IPS-18a (cell line): Measurements from ENCODE around the gene AKIP1.

Experiments used
- H3K27ac ChIP-seq: one replicate; pipeline ENCODE4 v1.5.1; 2013; ENCODE audit warnings: low read length
- H3K27me3 ChIP-seq: one replicate; pipeline ENCODE4 v1.6.1; 2013; ENCODE audit warnings: mild to moderate bottlenecking, low read length; ENCODE audit not compliant: control insufficient read depth, insufficient read depth
- H3K36me3 ChIP-seq: one replicate; pipeline ENCODE4 v1.6.1; 2013; ENCODE audit warnings: low read depth, low read length; ENCODE audit not compliant: control insufficient read depth
- H3K4me1 ChIP-seq: one replicate; pipeline ENCODE4 v1.6.1; 2013; ENCODE audit warnings: low read depth, low read length; ENCODE audit not compliant: control insufficient read depth
- H3K4me3 ChIP-seq: one replicate; pipeline ENCODE4 v1.5.1; 2013; ENCODE audit warnings: low read length
- H3K9ac ChIP-seq: one replicate; pipeline ENCODE4 v1.6.1; 2013; ENCODE audit warnings: mild to moderate bottlenecking, low read length, moderate library complexity
- H3K9me3 ChIP-seq: one replicate; pipeline ENCODE4 v1.6.1; 2013; ENCODE audit warnings: low read depth, low read length; ENCODE audit not compliant: control insufficient read depth

AKIP1 gene

DNA sequence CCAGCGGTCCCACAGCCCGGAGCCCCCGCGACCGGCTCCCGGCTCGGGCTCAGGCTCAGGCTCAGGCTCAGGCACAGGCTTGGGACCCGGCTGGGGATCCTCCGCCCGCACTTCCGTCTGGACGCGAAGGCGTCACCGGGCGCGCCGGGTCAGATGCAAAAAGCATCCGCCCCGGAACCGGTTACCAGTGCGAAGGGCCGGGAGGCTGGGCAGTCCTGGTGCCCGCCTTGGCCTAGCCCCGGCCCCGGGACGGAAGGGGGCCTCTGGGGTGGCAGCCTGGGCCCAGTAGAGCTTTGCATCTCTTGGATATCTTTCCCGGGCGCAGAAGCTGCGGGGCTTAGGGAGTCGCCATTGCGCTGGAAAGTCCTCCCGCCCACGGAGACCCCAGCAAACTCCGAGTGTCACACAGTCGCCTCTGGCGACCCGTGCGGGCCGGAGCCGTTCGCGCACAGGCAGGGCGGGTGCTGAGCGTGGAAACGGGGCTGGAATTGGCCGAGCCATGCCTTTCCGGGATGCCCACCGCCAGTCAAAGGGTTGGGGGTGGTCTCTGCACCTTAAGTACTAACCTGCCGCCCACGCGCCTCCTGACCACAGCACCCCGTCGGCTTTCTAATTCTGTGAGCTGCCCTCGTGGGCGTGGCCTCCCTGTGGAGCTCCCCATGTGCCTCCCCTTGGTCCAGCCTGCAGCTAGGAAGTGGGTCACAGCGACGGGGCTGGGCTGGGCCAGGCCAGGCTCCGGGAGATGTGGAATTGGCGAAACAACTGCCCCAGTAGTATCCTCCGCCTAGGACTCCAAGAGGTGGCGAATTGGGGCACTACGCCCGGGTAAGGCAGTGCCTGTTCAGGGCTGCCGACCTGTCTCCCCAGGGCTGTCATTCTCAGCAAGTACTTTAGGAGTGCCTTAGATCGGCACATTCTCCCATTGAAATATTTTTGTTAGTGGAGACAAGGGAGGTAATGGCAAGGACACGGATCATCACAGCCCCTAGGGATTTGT is 53.6 kb downstream of the AKIP1 start, which contains the start of gene TMEM9B:
TSS of gene TMEM9B (minus strand) at position 119 of the 997 bp plus-strand sequence. CDS start 129 bp downstream, outside the sequence.
- H3K4me1 ChIP-seq = peaks cover 3% of the 10 kb centered on the region
- H3K36me3 ChIP-seq = no peaks in the 10 kb centered on the region
- H3K4me3 ChIP-seq = peak within 1 kb of the TSS; percentile 75
- peak within 1 kb of the TSS; percentile 63 for H3K9ac ChIP-seq
- H3K27me3 ChIP-seq = no peaks in the 10 kb centered on the region
- no peak within 1 kb of the TSS for H3K27ac ChIP-seq
- no peaks in the 10 kb centered on the region for H3K9me3 ChIP-seq

DNA sequence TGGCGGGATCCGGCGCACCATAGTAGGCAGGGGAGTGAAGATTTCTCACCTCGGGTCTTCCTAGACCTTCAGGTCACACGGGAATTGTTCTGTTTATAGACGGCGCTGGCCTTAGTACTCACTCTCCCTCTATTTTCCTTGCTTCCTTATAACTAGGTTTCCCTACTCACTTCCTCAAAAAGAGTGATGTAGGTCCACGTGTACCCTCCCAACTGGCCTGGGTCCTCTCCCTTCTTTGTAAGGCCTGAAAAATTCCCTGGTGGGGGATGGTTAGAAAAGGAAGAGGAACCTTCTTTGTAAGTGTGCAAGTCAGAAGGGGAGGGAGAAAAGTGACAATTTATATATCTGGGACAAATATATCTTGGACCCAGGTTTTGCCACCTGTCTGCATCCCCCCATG is 56.2 kb downstream of the AKIP1 start:
- H3K36me3 ChIP-seq = no peaks in the 10 kb centered on the region
- H3K4me3 ChIP-seq = no peak overlapping the region
- no peaks in the 10 kb centered on the region for H3K27me3 ChIP-seq
- peaks cover 3% of the 10 kb centered on the region for H3K4me1 ChIP-seq
- no peak overlapping the region for H3K9ac ChIP-seq
- no peak overlapping the region for H3K27ac ChIP-seq
- no peaks in the 10 kb centered on the region for H3K9me3 ChIP-seq
